Raji (cell line): Measurements from ENCODE around the gene CCDC159.

Source experiments
- POLR2A ChIP-seq: IDR thresholded peaks from 2 replicates; pipeline ENCODE4 v1.6.1; 2011; ENCODE audit warnings: low read depth, low read length, control low read depth; ENCODE audit not compliant: insufficient read depth

CCDC159 gene

GRCh38 chr19:11377237-11377636 lies 30.9 kb downstream of the CCDC159 start:
- TF ChIP-seq POLR2A: peak; percentile 53

- no peak for TF ChIP-seq POLR2A
These were observed 31.4 kb downstream of the CCDC159 start for GRCh38 chr19:11377756-11378155.

GRCh38 chr19:11378319-11379189 lies 32.2 kb downstream of the CCDC159 start:
- peak; percentile 26; the same call in 1 of the 2 replicates for TF ChIP-seq POLR2A

- TF ChIP-seq POLR2A: no peak
These were observed 33.6 kb downstream of the CCDC159 start for GRCh38 chr19:11379857-11380350.

- peak; percentile 85 for TF ChIP-seq POLR2A
These were observed 34.6 kb downstream of the CCDC159 start for GRCh38 chr19:11380653-11381537.

- TF ChIP-seq POLR2A: no peak
These were observed 36.8 kb downstream of the CCDC159 start for GRCh38 chr19:11382898-11383705.

- no peak for TF ChIP-seq POLR2A
These were observed 37.4 kb downstream of the CCDC159 start for GRCh38 chr19:11383706-11384048.

DNA sequence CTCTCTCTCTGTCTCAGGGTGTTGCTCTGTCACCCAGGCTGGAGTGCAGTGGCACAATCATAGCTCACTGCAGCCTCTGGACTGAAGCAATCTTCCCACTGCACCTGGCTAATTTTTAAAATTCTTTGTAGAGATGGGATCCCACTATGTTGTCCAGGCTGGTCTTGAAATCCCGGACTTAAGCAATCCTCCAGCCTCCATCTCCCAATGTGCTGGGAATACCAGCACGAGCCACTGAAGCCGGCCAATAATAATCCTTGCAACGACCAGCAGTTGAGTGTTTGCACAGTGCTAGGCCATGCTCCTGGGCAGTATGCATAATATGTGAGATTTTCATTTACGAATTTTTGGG lies 38.4 kb downstream of the CCDC159 start:
- TF ChIP-seq POLR2A: no peak

GRCh38 chr19:11387162-11388034 lies 41.1 kb downstream of the CCDC159 start:
- TF ChIP-seq POLR2A: no peak

DNA sequence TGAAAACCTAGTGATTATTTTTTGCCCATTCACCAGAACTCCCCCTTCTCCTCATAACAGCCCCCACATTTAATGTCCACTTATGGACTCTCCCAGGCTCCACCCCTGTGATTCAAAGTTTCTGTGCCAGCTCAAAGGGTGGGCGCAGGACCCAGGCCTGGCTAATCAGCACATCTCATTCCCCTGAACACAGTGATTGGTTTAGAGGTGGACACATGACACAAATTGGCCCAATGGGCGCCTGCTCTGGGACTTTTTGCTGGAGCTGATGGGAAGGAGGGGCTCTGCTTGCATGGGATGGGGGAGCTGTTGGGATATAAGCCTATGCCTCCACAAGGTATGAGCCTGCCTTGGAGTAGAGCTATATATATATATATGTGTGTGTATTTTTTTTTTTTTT lies 44.0 kb downstream of the CCDC159 start:
- no peak for TF ChIP-seq POLR2A

DNA sequence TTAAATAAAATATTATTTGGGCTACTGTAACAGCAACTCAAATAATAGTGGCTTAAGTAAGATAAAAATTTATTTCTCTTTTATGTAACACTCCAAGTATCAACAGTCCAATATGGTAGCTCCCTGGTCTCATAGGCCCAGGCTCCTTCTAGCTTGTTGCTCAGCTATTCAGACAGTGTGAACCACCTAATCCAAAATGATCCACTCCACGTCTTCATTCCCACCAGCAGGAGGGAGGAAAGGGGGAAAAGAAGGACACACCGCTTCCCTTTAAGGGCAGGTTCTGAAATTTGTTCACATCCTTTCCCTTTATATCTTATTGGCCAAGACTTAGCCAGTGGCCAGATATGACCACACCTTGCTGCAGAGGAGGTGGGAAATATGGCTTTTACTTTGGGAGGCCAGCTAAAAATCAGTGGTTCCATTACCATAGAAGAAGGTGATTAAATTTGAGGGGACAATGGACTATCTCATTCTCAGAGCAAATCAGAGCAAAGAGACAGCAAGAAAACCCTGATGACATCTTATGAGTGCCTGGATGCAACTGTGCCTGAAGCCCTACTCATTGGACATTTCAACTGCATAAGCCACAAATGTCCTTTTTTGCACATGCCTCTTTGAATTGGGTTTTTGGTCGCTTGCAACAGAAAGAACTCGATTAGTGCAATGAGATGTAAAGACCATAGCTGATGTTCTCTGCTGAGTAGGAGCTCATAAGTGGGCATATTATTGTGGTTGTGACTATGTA lies 44.8 kb downstream of the CCDC159 start:
- no peak for TF ChIP-seq POLR2A

DNA sequence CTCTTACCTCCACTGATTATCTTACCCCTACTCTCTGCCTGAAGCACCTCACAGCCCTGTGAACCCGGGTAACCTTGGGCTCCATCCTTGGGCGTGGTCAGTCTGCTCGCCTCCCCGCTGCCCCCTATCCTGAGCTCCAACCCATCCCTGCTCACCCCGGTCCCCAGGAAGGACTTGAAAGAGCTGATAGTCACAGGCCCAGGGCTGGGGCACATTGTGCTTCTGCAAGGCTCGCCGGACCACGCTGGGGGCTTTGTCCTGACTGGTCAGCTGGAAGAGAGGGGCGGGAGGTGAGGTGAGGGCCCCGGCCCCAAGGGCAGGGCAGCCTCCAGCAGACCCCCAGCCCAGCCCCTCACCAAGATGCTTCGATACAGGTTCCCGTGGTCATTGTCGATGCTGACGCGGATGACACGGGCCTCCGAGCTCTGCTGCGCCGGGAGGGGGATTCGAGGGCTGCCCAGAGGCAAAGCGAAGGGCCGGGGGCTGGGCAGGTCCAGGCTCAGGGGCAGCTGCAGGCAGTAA lies 50.8 kb downstream of the CCDC159 start:
- no peak for TF ChIP-seq POLR2A

GRCh38 chr19:11399667-11400066 lies 53.3 kb downstream of the CCDC159 start:
- TF ChIP-seq POLR2A: no peak
